ENCODE measurements around the gene COMMD8.
A peak's percentile ranks its signal among the peaks of the same experiment; 100 is the strongest.

COMMD8 gene

GRCh38 chr4:47473141-47473750, 9.7 kb upstream of the COMMD8 start:
- no peak for TF ChIP-seq CTCF (conservative IDR thresholded peaks at IDR 0.05; ENCODE audit: low read depth, low read length)
- no peak overlapping the region for H3K4me3 ChIP-seq (ENCODE audit: low read depth, low read length)
- DNase-seq (ENCODE audit: low read depth): no peak

GRCh38 chr4:47471591-47471990, 8.1 kb upstream of the COMMD8 start:
- no peak for DNase-seq (ENCODE audit: low read depth)
- no peak for TF ChIP-seq CTCF (conservative IDR thresholded peaks at IDR 0.05; ENCODE audit: low read depth, low read length)

GRCh38 chr4:47471064-47471463, 7.6 kb upstream of the COMMD8 start:
- DNase-seq (ENCODE audit: low read depth): no peak
- TF ChIP-seq CTCF (conservative IDR thresholded peaks at IDR 0.05; ENCODE audit: low read depth, low read length): no peak
- H3K4me3 ChIP-seq (ENCODE audit: low read depth, low read length): no peak overlapping the region

More at GRCh38 chr4:47471591-47471990, 8.1 kb upstream of the COMMD8 start:
- no peak overlapping the region for H3K4me3 ChIP-seq (ENCODE audit: low read depth, low read length)

- H3K4me3 ChIP-seq (ENCODE audit: low read depth, low read length): no peak overlapping the region
- no peak for TF ChIP-seq CTCF (conservative IDR thresholded peaks at IDR 0.05; ENCODE audit: low read depth, low read length)
- peak; percentile 76 for DNase-seq (ENCODE audit: low read depth)
These were observed 6.4 kb upstream of the COMMD8 start for GRCh38 chr4:47469951-47470350.

GRCh38 chr4:47468706-47469365, 5.3 kb upstream of the COMMD8 start:
- H3K4me3 ChIP-seq (ENCODE audit: low read depth, low read length): no peak overlapping the region
- DNase-seq (ENCODE audit: low read depth): peak; percentile 69
- TF ChIP-seq CTCF (conservative IDR thresholded peaks at IDR 0.05; ENCODE audit: low read depth, low read length): no peak

- DNase-seq (ENCODE audit: low read depth): no peak
- no peak for TF ChIP-seq CTCF (conservative IDR thresholded peaks at IDR 0.05; ENCODE audit: low read depth, low read length)
These were observed 2.7 kb upstream of the COMMD8 start for GRCh38 chr4:47466056-47466785.

More at GRCh38 chr4:47466056-47466785, 2.7 kb upstream of the COMMD8 start:
- no peak overlapping the region for H3K4me3 ChIP-seq (ENCODE audit: low read depth, low read length)

Data from choroid plexus epithelial cell (primary cell).